HepG2 (cell line): Measurements from ENCODE around the gene RPL3. TPM values are rescaled to one million over a fixed set of nuclear protein-coding genes. Genes with fewer than 3 reads are reported as not detected.
A peak's percentile ranks its signal among the peaks of the same experiment; 100 is the strongest.

Experiments used
- BHLHE40 ChIP-seq: IDR thresholded peaks from 2 replicates; pipeline ENCODE4 v1.6.1; 2011; ENCODE audit warnings: low read length, improper control_type of control experiment
- DNMT1 ChIP-seq: sonication (generic); formaldehyde crosslinking; IDR thresholded peaks from 2 replicates; pipeline ENCODE4 v1.5.1; 2020; ENCODE audit warnings: mild to moderate bottlenecking, missing genetic modification reagents
- ISL2 ChIP-seq: sonication (generic); formaldehyde crosslinking; IDR thresholded peaks from 2 replicates; pipeline ENCODE4 v1.5.0; 2020; ENCODE audit warnings: missing genetic modification reagents
- KDM2A ChIP-seq: sonication (generic); formaldehyde crosslinking; IDR thresholded peaks from 2 replicates; pipeline ENCODE4 v1.4.0; 2020; ENCODE audit warnings: low read depth, missing genetic modification reagents, borderline replicate concordance
- KMT2B ChIP-seq: IDR thresholded peaks from 2 replicates; pipeline ENCODE4 v1.6.1; 2016; ENCODE audit warnings: missing genetic modification reagents, missing compliant biosample characterization
- MAF1 ChIP-seq: sonication (generic); formaldehyde crosslinking; IDR thresholded peaks from 2 replicates; pipeline ENCODE4 v1.5.0; 2020; ENCODE audit warnings: missing genetic modification reagents, borderline replicate concordance
- MTA1 ChIP-seq: sonication (generic); formaldehyde crosslinking; IDR thresholded peaks from 2 replicates; pipeline ENCODE4 v1.4.0; 2020; ENCODE audit warnings: missing genetic modification reagents, mild to moderate bottlenecking, borderline replicate concordance
- NR2F2 ChIP-seq: IDR thresholded peaks from 2 replicates; pipeline ENCODE4 v1.6.1; 2012; ENCODE audit warnings: low read depth, inconsistent platforms, borderline replicate concordance
- REPIN1 ChIP-seq: sonication (generic); formaldehyde crosslinking; IDR thresholded peaks from 2 replicates; pipeline ENCODE4 v1.8.0; 2022; ENCODE audit warnings: missing genetic modification reagents, low read depth, mild to moderate bottlenecking, borderline replicate concordance
- SIX1 ChIP-seq: sonication (generic); formaldehyde crosslinking; IDR thresholded peaks from 2 replicates; pipeline ENCODE4 v1.4.0; 2020; ENCODE audit warnings: missing genetic modification reagents, borderline replicate concordance
- SMARCE1 ChIP-seq: fragments of 450-650 bp; IDR thresholded peaks from 2 replicates; pipeline ENCODE4 v1.6.1; 2017; ENCODE audit warnings: borderline replicate concordance
- SNAI1 ChIP-seq: sonication (generic); formaldehyde crosslinking; IDR thresholded peaks from 2 replicates; pipeline ENCODE4 v1.5.0; 2020; ENCODE audit warnings: mild to moderate bottlenecking, missing genetic modification reagents, borderline replicate concordance
- SP5 ChIP-seq: IDR thresholded peaks from 2 replicates; pipeline ENCODE4 v1.6.1; 2016; ENCODE audit warnings: low read depth, borderline replicate concordance
- SRY ChIP-seq: sonication (generic); formaldehyde crosslinking; IDR thresholded peaks from 2 replicates; pipeline ENCODE4 v1.8.0; 2022; ENCODE audit warnings: mild to moderate bottlenecking, missing genetic modification reagents
- ZNF672 ChIP-seq: sonication (generic); formaldehyde crosslinking; IDR thresholded peaks from 2 replicates; pipeline ENCODE4 v1.8.1; 2022; ENCODE audit warnings: missing genetic modification reagents
- ZNF746 ChIP-seq: sonication (generic); formaldehyde crosslinking; IDR thresholded peaks from 2 replicates; pipeline ENCODE4 v1.8.0; 2022; ENCODE audit warnings: mild to moderate bottlenecking, missing genetic modification reagents
- polyA plus RNA-seq, 8 experiments: library from polyadenylated mRNA; depleted of rRNA in 3 of 8; stranded (reverse) in 7 of 8; unstranded in 1 of 8; fragments of >200 nt; fragmentation: Illumina TruSeq in 4 of 8; extraction: Trizol in 4 of 8; gene quantifications; 2 replicates each; pipeline versions ENCODE4 v1.2.1 to v1.2.3, GENCODE V29; 2011 to 2016; ENCODE audit warnings: low read depth in 4 of 8, missing spikeins in 1 of 8, mixed read lengths in 1 of 8; ENCODE audit not compliant: insufficient read depth in 1 of 8
- total RNA-seq, 5 experiments: library from RNA; depleted of rRNA; stranded (reverse); fragments of >200 nt; fragmentation: Illumina TruSeq; extraction: Trizol; gene quantifications; 2 replicates each; pipeline ENCODE4 v1.2.3, GENCODE V29; 2016; ENCODE audit warnings: low read depth in 1 of 5
- TF ChIP-seq, protein P1 (sequence below): IDR thresholded peaks from 2 replicates; pipeline ENCODE4 v1.6.1; 2016; ENCODE audit warnings: low read depth
- TF ChIP-seq, protein P2 (sequence below): sonication (generic); formaldehyde crosslinking; IDR thresholded peaks from 2 replicates; pipeline ENCODE4 v1.4.0; 2020; ENCODE audit warnings: mild to moderate bottlenecking, missing genetic modification reagents
- TF ChIP-seq, protein P3 (sequence below): sonication (generic); formaldehyde crosslinking; IDR thresholded peaks from one replicate; pipeline ENCODE4 v1.5.1; 2020; ENCODE audit warnings: mild to moderate bottlenecking, missing genetic modification reagents; ENCODE audit errors: not compliant biosample characterization

Gene RPL3
- total and polyA plus RNA-seq, 2 of the 13 experiments (the other 11 are each of a cell fraction or from before 2014, with no cell fraction given) = 1,051 to 3,279 TPM

DNA sequence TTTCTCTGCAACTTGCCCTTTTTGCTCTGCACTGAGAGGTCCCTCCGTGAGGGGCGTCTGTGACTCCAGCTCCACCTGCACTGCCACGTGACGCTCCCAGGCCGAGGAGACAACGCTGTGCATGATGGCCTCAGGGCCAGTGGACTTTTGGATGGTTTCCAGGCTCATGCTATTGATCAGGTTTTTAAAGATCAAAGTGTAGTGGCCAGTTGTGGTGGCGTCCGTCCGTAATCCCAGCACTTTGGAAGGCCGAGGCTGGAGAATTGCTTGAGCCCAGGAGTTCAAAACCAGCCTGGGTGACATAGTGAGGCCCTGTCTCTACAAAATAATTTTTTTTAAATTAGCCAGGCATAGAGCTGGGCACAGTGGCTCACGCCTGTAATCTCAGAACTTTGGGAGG, 16.1 kb downstream of the RPL3 start (continued):
- TF ChIP-seq, protein P1, sequence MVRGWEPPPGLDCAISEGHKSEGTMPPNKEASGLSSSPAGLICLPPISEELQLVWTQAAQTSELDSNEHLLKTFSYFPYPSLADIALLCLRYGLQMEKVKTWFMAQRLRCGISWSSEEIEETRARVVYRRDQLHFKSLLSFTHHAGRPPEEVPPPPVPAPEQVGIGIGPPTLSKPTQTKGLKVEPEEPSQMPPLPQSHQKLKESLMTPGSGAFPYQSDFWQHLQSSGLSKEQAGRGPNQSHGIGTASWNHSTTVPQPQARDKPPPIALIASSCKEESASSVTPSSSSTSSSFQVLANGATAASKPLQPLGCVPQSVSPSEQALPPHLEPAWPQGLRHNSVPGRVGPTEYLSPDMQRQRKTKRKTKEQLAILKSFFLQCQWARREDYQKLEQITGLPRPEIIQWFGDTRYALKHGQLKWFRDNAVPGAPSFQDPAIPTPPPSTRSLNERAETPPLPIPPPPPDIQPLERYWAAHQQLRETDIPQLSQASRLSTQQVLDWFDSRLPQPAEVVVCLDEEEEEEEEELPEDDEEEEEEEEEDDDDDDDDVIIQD (CRISPR knock-in tag) = 0 out of 2 replicates have a peak, but pooled peaks have one; percentile 22
- TF ChIP-seq DNMT1 (CRISPR knock-in tag) (no peak), SP5 (CRISPR knock-in tag) (peak; percentile 38; the same call in 1 of the 2 replicates), MAF1 (CRISPR knock-in tag) (0 out of 2 replicates have a peak, but pooled peaks have one; percentile 27), KMT2B (0 out of 2 replicates have a peak, but pooled peaks have one; percentile 43), NR2F2 (0 out of 2 replicates have a peak, but pooled peaks have one; percentile 38), SMARCE1 (no peak), REPIN1 (peak; percentile 53; the same call in 1 of the 2 replicates), KDM2A (peak; percentile 51; the same call in 1 of the 2 replicates), BHLHE40 (peak; percentile 85), ISL2 (peak; percentile 76), ZNF746 (CRISPR knock-in tag) (peak; percentile 90; the same call in 1 of the 2 replicates), SIX1 (CRISPR knock-in tag) (peak; percentile 55; the same call in 1 of the 2 replicates), SNAI1 (CRISPR knock-in tag) (peak; percentile 57; the same call in 1 of the 2 replicates), MTA1 (CRISPR knock-in tag) (peak; percentile 74; the same call in 1 of the 2 replicates), SRY (peak; percentile 65; the same call in 1 of the 2 replicates), ZNF672 (no peak)
- TF ChIP-seq, protein P2, sequence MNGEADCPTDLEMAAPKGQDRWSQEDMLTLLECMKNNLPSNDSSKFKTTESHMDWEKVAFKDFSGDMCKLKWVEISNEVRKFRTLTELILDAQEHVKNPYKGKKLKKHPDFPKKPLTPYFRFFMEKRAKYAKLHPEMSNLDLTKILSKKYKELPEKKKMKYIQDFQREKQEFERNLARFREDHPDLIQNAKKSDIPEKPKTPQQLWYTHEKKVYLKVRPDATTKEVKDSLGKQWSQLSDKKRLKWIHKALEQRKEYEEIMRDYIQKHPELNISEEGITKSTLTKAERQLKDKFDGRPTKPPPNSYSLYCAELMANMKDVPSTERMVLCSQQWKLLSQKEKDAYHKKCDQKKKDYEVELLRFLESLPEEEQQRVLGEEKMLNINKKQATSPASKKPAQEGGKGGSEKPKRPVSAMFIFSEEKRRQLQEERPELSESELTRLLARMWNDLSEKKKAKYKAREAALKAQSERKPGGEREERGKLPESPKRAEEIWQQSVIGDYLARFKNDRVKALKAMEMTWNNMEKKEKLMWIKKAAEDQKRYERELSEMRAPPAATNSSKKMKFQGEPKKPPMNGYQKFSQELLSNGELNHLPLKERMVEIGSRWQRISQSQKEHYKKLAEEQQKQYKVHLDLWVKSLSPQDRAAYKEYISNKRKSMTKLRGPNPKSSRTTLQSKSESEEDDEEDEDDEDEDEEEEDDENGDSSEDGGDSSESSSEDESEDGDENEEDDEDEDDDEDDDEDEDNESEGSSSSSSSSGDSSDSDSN (CRISPR knock-in tag) = peak; percentile 35; the same call in 1 of the 2 replicates
- TF ChIP-seq, protein P3, sequence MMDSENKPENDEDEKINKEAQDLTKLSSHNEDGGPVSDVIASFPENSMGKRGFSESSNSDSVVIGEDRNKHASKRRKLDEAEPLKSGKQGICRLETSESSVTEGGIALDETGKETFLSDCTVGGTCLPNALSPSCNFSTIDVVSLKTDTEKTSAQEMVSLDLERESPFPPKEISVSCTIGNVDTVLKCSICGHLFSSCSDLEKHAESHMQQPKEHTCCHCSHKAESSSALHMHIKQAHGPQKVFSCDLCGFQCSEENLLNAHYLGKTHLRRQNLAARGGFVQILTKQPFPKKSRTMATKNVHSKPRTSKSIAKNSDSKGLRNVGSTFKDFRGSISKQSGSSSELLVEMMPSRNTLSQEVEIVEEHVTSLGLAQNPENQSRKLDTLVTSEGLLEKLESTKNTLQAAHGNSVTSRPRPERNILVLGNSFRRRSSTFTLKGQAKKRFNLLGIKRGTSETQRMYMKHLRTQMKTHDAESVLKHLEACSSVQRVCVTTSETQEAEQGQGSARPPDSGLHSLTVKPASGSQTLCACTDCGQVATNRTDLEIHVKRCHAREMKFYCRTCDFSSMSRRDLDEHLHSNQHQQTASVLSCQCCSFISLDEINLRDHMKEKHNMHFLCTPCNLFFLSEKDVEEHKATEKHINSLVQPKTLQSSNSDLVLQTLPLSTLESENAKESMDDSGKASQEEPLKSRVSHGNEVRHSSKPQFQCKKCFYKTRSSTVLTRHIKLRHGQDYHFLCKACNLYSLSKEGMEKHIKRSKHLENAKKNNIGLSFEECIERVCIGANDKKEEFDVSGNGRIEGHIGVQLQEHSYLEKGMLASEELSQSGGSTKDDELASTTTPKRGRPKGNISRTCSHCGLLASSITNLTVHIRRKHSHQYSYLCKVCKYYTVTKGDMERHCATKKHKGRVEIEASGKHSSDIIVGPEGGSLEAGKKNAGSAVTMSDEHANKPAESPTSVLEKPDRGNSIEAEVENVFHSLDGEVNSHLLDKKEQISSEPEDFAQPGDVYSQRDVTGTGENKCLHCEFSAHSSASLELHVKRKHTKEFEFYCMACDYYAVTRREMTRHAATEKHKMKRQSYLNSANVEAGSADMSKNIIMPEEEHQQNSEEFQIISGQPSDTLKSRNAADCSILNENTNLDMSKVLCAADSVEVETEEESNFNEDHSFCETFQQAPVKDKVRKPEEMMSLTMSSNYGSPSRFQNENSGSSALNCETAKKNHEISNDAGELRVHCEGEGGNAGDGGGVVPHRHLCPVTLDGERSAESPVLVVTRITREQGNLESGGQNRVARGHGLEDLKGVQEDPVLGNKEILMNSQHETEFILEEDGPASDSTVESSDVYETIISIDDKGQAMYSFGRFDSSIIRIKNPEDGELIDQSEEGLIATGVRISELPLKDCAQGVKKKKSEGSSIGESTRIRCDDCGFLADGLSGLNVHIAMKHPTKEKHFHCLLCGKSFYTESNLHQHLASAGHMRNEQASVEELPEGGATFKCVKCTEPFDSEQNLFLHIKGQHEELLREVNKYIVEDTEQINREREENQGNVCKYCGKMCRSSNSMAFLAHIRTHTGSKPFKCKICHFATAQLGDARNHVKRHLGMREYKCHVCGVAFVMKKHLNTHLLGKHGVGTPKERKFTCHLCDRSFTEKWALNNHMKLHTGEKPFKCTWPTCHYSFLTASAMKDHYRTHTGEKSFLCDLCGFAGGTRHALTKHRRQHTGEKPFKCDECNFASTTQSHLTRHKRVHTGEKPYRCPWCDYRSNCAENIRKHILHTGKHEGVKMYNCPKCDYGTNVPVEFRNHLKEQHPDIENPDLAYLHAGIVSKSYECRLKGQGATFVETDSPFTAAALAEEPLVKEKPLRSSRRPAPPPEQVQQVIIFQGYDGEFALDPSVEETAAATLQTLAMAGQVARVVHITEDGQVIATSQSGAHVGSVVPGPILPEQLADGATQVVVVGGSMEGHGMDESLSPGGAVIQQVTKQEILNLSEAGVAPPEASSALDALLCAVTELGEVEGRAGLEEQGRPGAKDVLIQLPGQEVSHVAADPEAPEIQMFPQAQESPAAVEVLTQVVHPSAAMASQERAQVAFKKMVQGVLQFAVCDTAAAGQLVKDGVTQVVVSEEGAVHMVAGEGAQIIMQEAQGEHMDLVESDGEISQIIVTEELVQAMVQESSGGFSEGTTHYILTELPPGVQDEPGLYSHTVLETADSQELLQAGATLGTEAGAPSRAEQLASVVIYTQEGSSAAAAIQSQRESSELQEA (CRISPR knock-in tag) = peak; percentile 38
